SU-DHL-6 (cell line): ENCODE measurements around the gene PHTF1.

Experiments
- CTCF ChIP-seq: fragments of 200-600 bp; sonication (generic); IDR thresholded peaks from one replicate; pipeline ENCODE4 v1.5.1; 2017; ENCODE audit warnings: antibody characterized with exemption, mild to moderate bottlenecking, low read length, moderate library complexity; ENCODE audit not compliant: insufficient read depth, poor library complexity, severe bottlenecking
- EZH2phosphoT487 ChIP-seq: fragments of 200-600 bp; sonication (generic), shearing (Covaris generic); conservative IDR thresholded peaks from 2 replicates; pipeline ENCODE4 v1.6.1; 2018; ENCODE audit warnings: mild to moderate bottlenecking, antibody characterized with exemption, low read length, moderate library complexity, mixed read lengths

- no peak for TF ChIP-seq CTCF
- no peak for TF ChIP-seq EZH2phosphoT487
Observed at GRCh38 chr1:113665071-113665470, 94.2 kb downstream of the PHTF1 start.
